Peyer's patch (tissue), 4 donors: ENCODE data around the gene RNF125. TPM values are rescaled to one million over a fixed set of nuclear protein-coding genes. Genes with fewer than 3 reads are reported as not detected.

Experiments used
- DNase-seq, 3 donors: peaks; one replicate each; pipeline ENCODE4 v3.0.0-alpha.2; 2017 to 2019
- H3K27ac ChIP-seq, 4 donors: fragments of 200-600 bp; sonication (generic); one replicate each; pipeline ENCODE4 v1.5.1; 2016 to 2019
- H3K27me3 ChIP-seq, 2 donors: fragments of 200-600 bp; sonication (generic); one replicate each; pipeline ENCODE4 v1.5.1; 2019
- H3K36me3 ChIP-seq, 3 donors: fragments of 200-600 bp; sonication (generic); one replicate each; pipeline ENCODE4 v1.5.1; 2016 to 2019
- H3K4me1 ChIP-seq, 4 donors: fragments of 200-600 bp; sonication (generic); one replicate each; pipeline ENCODE4 v1.5.1; 2016 to 2019
- H3K4me3 ChIP-seq, 4 donors: fragments of 200-600 bp; sonication (generic); 1 replicate in 3 of 4; 2 replicates in 1 of 4; pipeline ENCODE4 v1.5.1; 2016 to 2019; ENCODE audit warnings: mild to moderate bottlenecking in 1 of 4
- H3K9me3 ChIP-seq, 4 donors: fragments of 200-600 bp; sonication (generic); one replicate each; pipeline ENCODE4 v1.5.1; 2016 to 2019; ENCODE audit warnings: mild to moderate bottlenecking in 1 of 4
- CTCF ChIP-seq, 6 experiments: fragments of 450-650 bp in 4 of 6; fragments of 200-600 bp in 2 of 6; sonication (generic) in 1 of 6; IDR thresholded peaks; one replicate each; pipeline ENCODE4 v1.5.1; 2017 to 2019; ENCODE audit warnings: antibody characterized with exemption in 6 of 6, mild to moderate bottlenecking in 3 of 6, moderate library complexity in 1 of 6
- POLR2A ChIP-seq, 2 donors: fragments of 450-650 bp; IDR thresholded peaks; one replicate each; pipeline ENCODE4 v1.5.1; 2017; ENCODE audit warnings: antibody characterized with exemption in 2 of 2, mild to moderate bottlenecking in 2 of 2, moderate library complexity in 2 of 2
- total RNA-seq, 4 donors: library from RNA; depleted of rRNA; stranded (reverse); fragments of >200 nt; gene quantifications; one replicate each; pipeline ENCODE4 v1.1.0, GENCODE V29; 2016

RNF125 gene
- total RNA-seq, 4 donors from 2014 or later = 1.7 to 19.6 (median 16.1) TPM

DNA sequence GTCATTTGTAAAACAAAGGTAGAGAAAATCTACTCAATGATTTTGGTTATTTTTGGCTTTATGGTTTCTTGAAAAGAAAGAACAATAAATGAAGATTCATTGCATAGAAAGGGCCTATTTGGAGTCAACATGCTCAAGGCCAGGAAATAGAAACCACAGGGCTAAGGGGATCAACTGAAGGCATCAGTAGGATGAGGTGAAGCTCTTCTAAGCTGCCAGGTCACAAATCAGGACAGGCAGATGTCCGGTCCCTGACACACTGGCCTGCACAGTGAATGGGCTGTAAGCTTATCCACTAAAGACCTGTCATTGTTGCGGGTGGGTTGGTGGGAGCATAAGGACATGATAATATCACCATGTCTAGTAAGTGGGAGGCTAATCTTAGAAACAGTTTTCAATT is 41.4 kb downstream of the RNF125 start:
- TF ChIP-seq CTCF (IDR thresholded peaks at IDR 0.05) (no peak), POLR2A (IDR thresholded peaks at IDR 0.05) (no peak)
- Histone ChIP-seq H3K4me3 (no peak overlapping the region), H3K9me3 (no peaks in the 10 kb centered on the region), H3K27ac (no peak overlapping the region), H3K4me1 (no peaks in the 10 kb centered on the region), H3K36me3 (peaks cover 0 to under 1% (median 0%) of the 10 kb centered on the region in 3 donors), H3K27me3 (no peaks in the 10 kb centered on the region)
- DNase-seq = no peak

DNA sequence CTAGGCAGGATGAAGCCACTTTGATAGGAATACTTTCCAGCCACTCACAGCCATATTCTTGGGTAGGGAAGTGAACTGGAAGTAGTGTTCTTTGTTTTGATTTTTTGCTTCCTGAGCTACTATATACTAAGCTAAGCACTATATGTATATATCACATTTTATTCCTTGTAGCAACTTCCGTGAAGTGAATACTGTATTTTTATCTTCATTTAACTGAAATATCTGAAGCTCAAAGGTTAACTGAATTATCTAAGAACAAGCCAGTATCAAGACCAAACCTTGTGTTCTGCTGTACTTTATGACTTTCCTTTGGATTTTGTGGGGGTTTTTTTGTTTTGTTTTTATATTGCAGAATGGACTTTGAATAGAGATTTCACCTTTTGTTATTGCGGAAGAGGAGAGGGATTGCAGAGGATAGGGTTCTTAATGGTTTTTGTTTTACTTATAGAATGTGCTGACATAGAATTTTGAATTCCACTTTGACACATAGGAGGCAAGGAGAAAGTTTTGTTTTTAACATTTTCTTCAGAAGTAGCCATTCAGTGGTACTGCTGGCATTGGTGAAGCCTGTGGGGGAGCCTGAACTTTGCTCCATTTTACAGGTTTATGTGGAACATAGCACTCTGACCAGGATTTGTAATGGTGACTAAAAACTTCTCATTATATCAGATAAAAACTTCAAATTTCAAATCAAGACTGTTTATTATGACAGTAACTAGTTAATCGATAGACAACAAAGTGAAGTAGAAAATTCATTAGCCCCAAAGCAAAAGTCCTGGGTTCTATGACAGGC is 48.9 kb downstream of the RNF125 start:
- Histone ChIP-seq H3K36me3 (peaks cover 0 to 15% (median 0%) of the 10 kb centered on the region in 3 donors), H3K4me3 (no peak overlapping the region), H3K27ac (peak overlapping the region in 2 of 4 donors; percentile 47 to 58), H3K9me3 (no peaks in the 10 kb centered on the region), H3K4me1 (no peaks in the 10 kb centered on the region), H3K27me3 (no peaks in the 10 kb centered on the region)
- TF ChIP-seq CTCF (IDR thresholded peaks at IDR 0.05) (no peak), POLR2A (IDR thresholded peaks at IDR 0.05) (no peak)
- no peak for DNase-seq

DNA sequence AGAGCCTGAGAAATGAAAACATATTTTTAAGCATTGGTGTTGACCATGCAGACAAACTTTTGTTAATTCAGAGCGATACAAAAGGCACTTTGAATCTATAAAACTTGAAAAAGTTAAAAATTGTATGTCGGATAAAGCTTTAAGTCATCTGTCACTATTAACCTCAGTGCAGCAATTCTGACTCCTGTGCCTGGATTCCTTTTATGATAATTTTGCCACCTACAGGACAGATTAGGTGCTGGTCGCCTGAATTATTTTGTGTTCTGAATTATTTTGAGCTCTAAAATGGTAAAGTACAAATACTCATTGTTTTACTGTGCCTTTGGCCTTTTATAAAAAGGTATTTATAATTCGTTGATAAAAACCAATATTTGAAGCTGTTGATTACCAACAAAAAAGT is 53.7 kb downstream of the RNF125 start:
- H3K4me3 ChIP-seq = no peak overlapping the region
- no peak for DNase-seq
- H3K27me3 ChIP-seq = no peaks in the 10 kb centered on the region
- H3K36me3 ChIP-seq = no peaks in the 10 kb centered on the region
- H3K4me1 ChIP-seq = no peaks in the 10 kb centered on the region
- H3K27ac ChIP-seq = no peak overlapping the region
- no peaks in the 10 kb centered on the region for H3K9me3 ChIP-seq
- no peak for TF ChIP-seq POLR2A (IDR thresholded peaks at IDR 0.05)
- TF ChIP-seq CTCF (IDR thresholded peaks at IDR 0.05) = peak; percentile 45 to 63 (median 53)

DNA sequence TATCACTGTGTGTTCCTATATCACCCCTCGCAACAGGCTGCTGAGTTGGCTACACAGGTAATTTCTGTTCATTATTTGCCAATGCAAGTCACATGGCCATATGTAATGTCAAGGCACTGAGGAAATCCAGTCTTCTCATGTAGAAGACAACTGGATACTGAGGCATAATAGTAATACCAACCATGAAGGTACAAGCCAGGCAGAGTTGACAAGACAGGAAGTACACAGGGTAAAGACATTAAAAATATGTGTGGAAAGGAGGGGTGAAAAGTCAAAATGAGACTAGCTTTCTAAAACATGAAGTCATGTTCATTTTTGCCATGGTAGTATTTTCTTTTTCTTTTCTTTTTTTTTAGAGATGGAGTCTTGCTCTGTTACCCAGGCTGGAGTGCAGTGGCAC is 55.6 kb downstream of the RNF125 start:
- TF ChIP-seq CTCF (IDR thresholded peaks at IDR 0.05) (no peak), POLR2A (IDR thresholded peaks at IDR 0.05) (no peak)
- no peaks in the 10 kb centered on the region for H3K4me1 ChIP-seq
- DNase-seq = no peak
- H3K9me3 ChIP-seq = no peaks in the 10 kb centered on the region
- H3K27ac ChIP-seq = no peak overlapping the region
- H3K4me3 ChIP-seq = no peak overlapping the region
- H3K36me3 ChIP-seq = no peaks in the 10 kb centered on the region
- H3K27me3 ChIP-seq = no peaks in the 10 kb centered on the region

GRCh38 chr18:32078845-32079244 is 60.2 kb downstream of the RNF125 start:
- no peak overlapping the region for H3K4me3 ChIP-seq
- H3K4me1 ChIP-seq = no peaks in the 10 kb centered on the region
- no peaks in the 10 kb centered on the region for H3K36me3 ChIP-seq
- no peak overlapping the region for H3K27ac ChIP-seq
- H3K27me3 ChIP-seq = no peaks in the 10 kb centered on the region
- DNase-seq = no peak
- no peaks in the 10 kb centered on the region for H3K9me3 ChIP-seq
- TF ChIP-seq CTCF (IDR thresholded peaks at IDR 0.05) = no peak
- TF ChIP-seq POLR2A (IDR thresholded peaks at IDR 0.05) = no peak
